Measurements from ENCODE around the gene CA12.

The CA12 gene

GRCh38 chr15:63392361-63393009 lies 10.8 kb upstream of the CA12 start:
- H3K4me3 ChIP-seq (replicated peaks in 1 of 2; ENCODE audit: low read depth in 2 of 2, low read length in 2 of 2), result no peak overlapping the region
- no peak for DNase-seq (ENCODE audit: low read depth in 2 of 2)
- TF ChIP-seq CTCF (IDR thresholded peaks at IDR 0.05; ENCODE audit: low read depth, low read length), result no peak

- TF ChIP-seq CTCF (IDR thresholded peaks at IDR 0.05; ENCODE audit: low read depth, low read length), result no peak
- no peak overlapping the region for H3K4me3 ChIP-seq (replicated peaks in 1 of 2; ENCODE audit: low read depth in 2 of 2, low read length in 2 of 2)
- DNase-seq (ENCODE audit: low read depth in 2 of 2), result no peak
These were observed 10.2 kb upstream of the CA12 start for GRCh38 chr15:63391669-63392360.

GRCh38 chr15:63390689-63391088 lies 9.0 kb upstream of the CA12 start:
- TF ChIP-seq CTCF (IDR thresholded peaks at IDR 0.05; ENCODE audit: low read depth, low read length), result no peak
- no peak overlapping the region for H3K4me3 ChIP-seq (replicated peaks in 1 of 2; ENCODE audit: low read depth in 2 of 2, low read length in 2 of 2)
- no peak for DNase-seq (ENCODE audit: low read depth in 2 of 2)

- DNase-seq (ENCODE audit: low read depth in 2 of 2), result no peak
- no peak for TF ChIP-seq CTCF (IDR thresholded peaks at IDR 0.05; ENCODE audit: low read depth, low read length)
- H3K4me3 ChIP-seq (replicated peaks in 1 of 2; ENCODE audit: low read depth in 2 of 2, low read length in 2 of 2), result no peak overlapping the region
These were observed 8.4 kb upstream of the CA12 start for GRCh38 chr15:63389902-63390670.

- H3K4me3 ChIP-seq (replicated peaks in 1 of 2; ENCODE audit: low read depth in 2 of 2, low read length in 2 of 2), result no peak overlapping the region
- DNase-seq (ENCODE audit: low read depth in 2 of 2), result no peak
- TF ChIP-seq CTCF (IDR thresholded peaks at IDR 0.05; ENCODE audit: low read depth, low read length), result no peak
These were observed 6.9 kb upstream of the CA12 start for GRCh38 chr15:63388511-63388910.

- DNase-seq (ENCODE audit: low read depth in 2 of 2), result no peak
- TF ChIP-seq CTCF (IDR thresholded peaks at IDR 0.05; ENCODE audit: low read depth, low read length), result no peak
- no peak overlapping the region for H3K4me3 ChIP-seq (replicated peaks in 1 of 2; ENCODE audit: low read depth in 2 of 2, low read length in 2 of 2)
These were observed 6.3 kb upstream of the CA12 start for GRCh38 chr15:63387748-63388493.

All from cardiac fibroblast (primary cell).